ENCODE measurements around the gene LRRC28. TPM values are rescaled to one million over a fixed set of nuclear protein-coding genes. Genes with fewer than 3 reads are reported as not detected.

LRRC28 gene
- total and polyA plus RNA-seq, 9 of the 15 experiments (the other 6 are each of a cell fraction or from before 2014, with no cell fraction given), result 5.5 to 17.4 (median 7.9) TPM

DNA sequence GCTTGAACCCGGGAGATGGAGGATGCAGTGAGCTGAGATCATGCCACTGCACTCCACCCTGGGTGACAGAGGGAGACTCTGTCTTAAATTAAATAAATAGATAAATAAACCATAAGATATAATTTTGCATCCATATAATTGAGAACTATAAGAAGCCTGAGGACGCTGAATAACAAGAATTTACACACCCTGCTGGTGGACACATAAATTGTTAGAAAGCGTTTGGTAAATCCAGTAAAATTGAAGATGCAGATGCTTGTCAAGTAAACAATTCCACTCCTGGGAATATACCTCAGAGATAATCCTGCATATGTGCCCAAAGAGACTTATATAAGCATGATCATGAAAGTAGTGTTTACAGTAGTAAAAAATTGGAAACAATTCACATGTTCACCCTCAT lies 43.6 kb upstream of the LRRC28 start:
- no peak for FAIRE-seq
- Histone ChIP-seq H3K9me3 (replicated peaks; ENCODE audit: control insufficient read depth, insufficient read depth, low read depth, low read length) (no peaks in the 10 kb centered on the region), H3K27me3 (ENCODE audit: control insufficient read depth in 2 of 2, insufficient read depth in 2 of 2, low read length in 2 of 2) (no peaks in the 10 kb centered on the region), H4K20me1 (replicated peaks; ENCODE audit: control insufficient read depth, insufficient read depth, low read length) (no peaks in the 10 kb centered on the region), H3K4me2 (ENCODE audit: insufficient read depth, low read length) (no peak overlapping the region), H3K79me2 (ENCODE audit: control insufficient read depth, insufficient read depth, low read length) (no peaks in the 10 kb centered on the region), H3K4me3 (no peak overlapping the region), H3K9me1 (ENCODE audit: control insufficient read depth, insufficient read depth, low read length) (no peaks in the 10 kb centered on the region), H2AFZ (ENCODE audit: low read depth, low read length) (no peak overlapping the region), H3K27ac (ENCODE audit: extremely low read depth, low read depth, low read length) (no peak overlapping the region), H3K9ac (ENCODE audit: insufficient read depth in 1 of 2, low read depth in 2 of 2, low read length in 2 of 2) (no peak overlapping the region), H3K36me3 (ENCODE audit: control insufficient read depth, insufficient read depth, low read length) (no peaks in the 10 kb centered on the region), H3K4me1 (replicated peaks in 1 of 2; ENCODE audit: control insufficient read depth in 2 of 2, insufficient read depth in 2 of 2, low read length in 2 of 2) (no peaks in the 10 kb centered on the region)
- ATAC-seq, result no peak
- POLR2A ChIA-PET, result no interaction called here
- CTCF ChIA-PET (ENCODE audit: low intra/inter-chr PET ratio), result no interaction called here
- no peak for DNase-seq (ENCODE audit: extremely low read depth in 1 of 4, low spot score in 3 of 4)
- BruUV-seq (replicated peaks), result no TSS peak
- in situ Hi-C loops (cut with MboI) (no loop called here), intact Hi-C loops (cut with micrococcal nuclease) (no loop called here)
- TF ChIP-seq C11orf30 (IDR thresholded peaks at IDR 0.05; ENCODE audit: low read depth) (no peak), NCOR1 (IDR thresholded peaks at IDR 0.05) (no peak), CHD1 (IDR thresholded peaks at IDR 0.05; ENCODE audit: low read length) (no peak), EZH2 (IDR thresholded peaks at IDR 0.05; ENCODE audit: borderline replicate concordance, low read depth, low read length) (no peak), HEY1 (CRISPR knock-in tag; IDR thresholded peaks at IDR 0.05; ENCODE audit: borderline replicate concordance) (no peak), HDAC2 (IDR thresholded peaks at IDR 0.05) (no peak), KLF6 (CRISPR knock-in tag; IDR thresholded peaks at IDR 0.05; ENCODE audit: borderline replicate concordance) (no peak), TAF15 (IDR thresholded peaks at IDR 0.05; ENCODE audit: low read depth, low read length) (no peak)
- TF ChIP-seq, protein P1, sequence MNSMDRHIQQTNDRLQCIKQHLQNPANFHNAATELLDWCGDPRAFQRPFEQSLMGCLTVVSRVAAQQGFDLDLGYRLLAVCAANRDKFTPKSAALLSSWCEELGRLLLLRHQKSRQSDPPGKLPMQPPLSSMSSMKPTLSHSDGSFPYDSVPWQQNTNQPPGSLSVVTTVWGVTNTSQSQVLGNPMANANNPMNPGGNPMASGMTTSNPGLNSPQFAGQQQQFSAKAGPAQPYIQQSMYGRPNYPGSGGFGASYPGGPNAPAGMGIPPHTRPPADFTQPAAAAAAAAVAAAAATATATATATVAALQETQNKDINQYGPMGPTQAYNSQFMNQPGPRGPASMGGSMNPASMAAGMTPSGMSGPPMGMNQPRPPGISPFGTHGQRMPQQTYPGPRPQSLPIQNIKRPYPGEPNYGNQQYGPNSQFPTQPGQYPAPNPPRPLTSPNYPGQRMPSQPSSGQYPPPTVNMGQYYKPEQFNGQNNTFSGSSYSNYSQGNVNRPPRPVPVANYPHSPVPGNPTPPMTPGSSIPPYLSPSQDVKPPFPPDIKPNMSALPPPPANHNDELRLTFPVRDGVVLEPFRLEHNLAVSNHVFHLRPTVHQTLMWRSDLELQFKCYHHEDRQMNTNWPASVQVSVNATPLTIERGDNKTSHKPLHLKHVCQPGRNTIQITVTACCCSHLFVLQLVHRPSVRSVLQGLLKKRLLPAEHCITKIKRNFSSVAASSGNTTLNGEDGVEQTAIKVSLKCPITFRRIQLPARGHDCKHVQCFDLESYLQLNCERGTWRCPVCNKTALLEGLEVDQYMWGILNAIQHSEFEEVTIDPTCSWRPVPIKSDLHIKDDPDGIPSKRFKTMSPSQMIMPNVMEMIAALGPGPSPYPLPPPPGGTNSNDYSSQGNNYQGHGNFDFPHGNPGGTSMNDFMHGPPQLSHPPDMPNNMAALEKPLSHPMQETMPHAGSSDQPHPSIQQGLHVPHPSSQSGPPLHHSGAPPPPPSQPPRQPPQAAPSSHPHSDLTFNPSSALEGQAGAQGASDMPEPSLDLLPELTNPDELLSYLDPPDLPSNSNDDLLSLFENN (IDR thresholded peaks at IDR 0.05; ENCODE audit: low read depth in 2 of 2, low read length in 2 of 2), result no peak
- 13% methylated on average over 3 of the region's 3 CpGs for WGBS (ENCODE audit: insufficient coverage, low coverage, missing lambda C conversion rate)

Measured in K562 (cell line).